G401 (cell line): ENCODE results near the gene WBP1L. TPM values are rescaled to one million over a fixed set of nuclear protein-coding genes. Genes with fewer than 3 reads are reported as not detected.

Source experiments
- DNase-seq: peaks from one replicate; pipeline ENCODE4 v3.0.0-alpha.2; 2015; ENCODE audit warnings: low spot score
- in situ Hi-C: cut with HindIII; loops from 2 replicates; pipeline ENCODE4 v1.10.0; 2016; ENCODE audit warnings: low sequenced_read_pairs, mixed read lengths
- total RNA-seq: library from RNA; depleted of rRNA; stranded (reverse); fragments of >200 nt; shearing (Covaris generic); gene quantifications from 2 replicates; pipeline ENCODE4 v1.2.3, GENCODE V29; 2014

WBP1L gene
- total RNA-seq, 1 experiment from 2014 or later, result 13.6 TPM

- in situ Hi-C loops, result no loop called here
- no peak for DNase-seq
These were observed 31.6 kb downstream of the WBP1L start for GRCh38 chr10:102775201-102775934.

DNA sequence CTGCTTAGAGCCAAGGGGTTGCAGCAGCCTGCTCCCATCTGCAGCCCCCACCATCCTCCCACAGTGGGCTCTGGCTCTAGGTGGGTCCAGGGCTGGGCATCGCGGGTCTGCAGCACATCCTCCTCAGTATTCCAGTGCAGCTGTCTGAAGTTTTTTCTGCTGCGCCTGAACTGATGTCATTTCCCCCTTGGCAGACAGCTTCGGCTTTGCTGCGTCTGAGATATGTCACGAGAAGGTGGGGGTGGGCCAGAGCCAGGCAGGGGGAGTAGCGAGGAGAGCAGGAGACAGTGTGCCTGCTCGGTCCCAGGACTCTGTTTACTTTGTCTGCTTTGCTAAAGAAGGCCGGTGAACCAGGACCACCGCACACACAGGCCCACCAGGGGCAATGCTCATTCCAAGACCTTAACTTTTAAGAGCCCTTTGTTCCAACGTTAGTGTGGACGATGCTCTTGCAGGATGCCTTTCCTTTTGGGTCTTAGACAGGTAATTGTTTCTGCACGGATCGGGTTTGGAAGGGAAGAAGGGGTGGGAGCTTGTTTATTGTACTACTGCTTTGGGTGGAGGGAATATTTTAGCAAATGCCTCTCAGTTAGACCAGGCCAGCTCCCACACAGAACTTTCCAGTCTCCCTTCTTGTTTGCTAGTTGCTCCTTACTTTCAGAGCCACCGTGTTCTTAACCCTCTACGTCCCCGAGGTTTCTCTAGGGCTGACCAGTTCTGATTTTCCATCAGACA lies 32.4 kb downstream of the WBP1L start:
- in situ Hi-C loops, result no loop called here
- DNase-seq, result no peak

- in situ Hi-C loops, result no loop called here
- DNase-seq, result peak; percentile 48
These were observed 33.2 kb downstream of the WBP1L start for GRCh38 chr10:102776779-102777456.

DNA sequence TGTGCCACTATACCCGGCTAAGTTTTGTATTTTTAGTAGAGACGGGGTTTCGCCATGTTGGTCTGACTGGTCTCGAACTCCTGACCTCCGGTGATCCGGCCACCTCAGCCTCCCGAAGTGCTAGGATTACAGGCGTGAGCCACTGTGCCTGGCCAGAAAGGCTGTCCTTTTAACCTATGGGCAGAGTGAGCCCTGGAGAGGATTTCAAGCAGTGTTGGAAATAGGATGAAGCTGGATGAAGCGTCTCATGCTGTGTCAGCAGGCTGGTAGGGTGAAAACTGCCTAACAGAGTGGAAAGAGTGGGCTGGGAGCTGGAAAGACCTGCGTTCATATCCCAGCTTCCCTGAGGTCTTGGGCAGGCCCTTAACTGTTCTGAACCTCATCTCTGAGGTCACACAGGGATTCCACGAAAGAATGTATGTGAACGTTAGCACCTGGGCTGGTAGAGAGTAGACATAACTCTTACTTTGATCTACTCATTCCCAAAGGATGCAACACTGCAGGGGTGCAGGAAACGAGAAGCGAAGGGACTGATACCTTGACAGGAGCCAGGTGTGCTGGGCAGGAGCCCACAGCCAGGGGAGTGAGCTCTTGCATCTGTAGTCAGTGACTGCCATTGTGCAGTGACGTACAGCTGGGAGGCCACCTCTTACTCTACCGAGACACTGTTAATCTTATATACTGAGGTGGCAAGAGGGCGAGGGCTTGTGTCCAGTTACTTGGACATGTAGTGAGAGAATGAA lies 34.1 kb downstream of the WBP1L start:
- no peak for DNase-seq
- in situ Hi-C loops, result no loop called here

GRCh38 chr10:102778781-102779180 lies 35.0 kb downstream of the WBP1L start:
- in situ Hi-C loops, result no loop called here
- DNase-seq, result no peak

- in situ Hi-C loops, result no loop called here
- no peak for DNase-seq
These were observed 36.2 kb downstream of the WBP1L start for GRCh38 chr10:102779680-102780526.

DNA sequence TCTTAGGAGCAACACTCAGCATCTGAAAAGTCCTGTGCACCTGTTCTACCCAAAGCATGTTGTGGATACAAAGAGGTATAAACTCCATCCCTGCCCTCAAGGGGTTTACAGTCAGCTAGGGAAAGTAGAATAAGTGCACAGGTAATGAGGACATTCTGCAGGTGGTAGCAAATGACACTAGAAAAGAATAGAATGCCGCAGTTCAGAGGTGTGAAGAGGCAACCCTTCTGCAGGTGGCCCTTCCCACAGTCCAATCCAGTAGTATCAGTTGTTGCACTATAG lies 36.7 kb downstream of the WBP1L start:
- no peak for DNase-seq
- in situ Hi-C loops, result no loop called here

DNA sequence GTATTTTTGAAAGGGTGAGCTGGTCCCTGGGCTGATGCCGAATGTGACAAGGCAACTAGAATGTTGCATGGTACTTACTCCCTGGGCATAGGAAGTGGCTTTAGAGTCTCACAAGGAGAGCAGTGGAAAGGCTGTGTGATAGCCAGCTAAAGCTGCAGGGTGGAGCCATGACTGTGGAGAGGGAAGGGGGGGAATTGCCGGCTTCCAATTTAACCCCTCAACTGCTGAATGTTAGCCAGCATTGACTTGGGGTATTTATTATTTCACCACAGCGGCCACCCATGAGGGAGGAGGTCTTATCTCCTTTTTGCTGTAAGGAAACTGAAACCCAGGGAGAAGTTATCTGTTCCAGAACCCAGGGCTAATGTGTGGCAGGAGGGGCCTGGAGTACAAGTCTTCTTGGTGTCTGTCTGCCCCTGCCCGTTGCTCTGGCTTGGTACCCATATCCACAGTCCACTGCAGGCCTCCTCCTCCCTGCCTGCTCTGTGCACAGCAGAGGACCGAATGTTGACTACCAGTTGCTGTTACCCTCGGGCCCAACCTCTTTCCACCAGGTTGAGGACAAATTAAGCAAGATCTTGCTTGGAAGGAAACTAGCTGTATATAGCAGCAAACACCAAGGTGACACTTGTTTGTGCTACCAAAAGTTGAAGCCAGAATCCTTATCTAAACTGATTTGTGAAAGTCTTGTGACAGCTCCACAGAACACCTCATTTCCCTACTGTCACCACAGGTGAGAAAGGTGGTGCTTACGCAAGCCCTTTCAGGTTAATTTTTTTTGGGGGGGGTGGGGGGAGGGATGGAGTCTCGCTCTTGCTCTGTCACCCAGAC lies 37.6 kb downstream of the WBP1L start:
- in situ Hi-C loops, result no loop called here
- DNase-seq, result no peak

DNA sequence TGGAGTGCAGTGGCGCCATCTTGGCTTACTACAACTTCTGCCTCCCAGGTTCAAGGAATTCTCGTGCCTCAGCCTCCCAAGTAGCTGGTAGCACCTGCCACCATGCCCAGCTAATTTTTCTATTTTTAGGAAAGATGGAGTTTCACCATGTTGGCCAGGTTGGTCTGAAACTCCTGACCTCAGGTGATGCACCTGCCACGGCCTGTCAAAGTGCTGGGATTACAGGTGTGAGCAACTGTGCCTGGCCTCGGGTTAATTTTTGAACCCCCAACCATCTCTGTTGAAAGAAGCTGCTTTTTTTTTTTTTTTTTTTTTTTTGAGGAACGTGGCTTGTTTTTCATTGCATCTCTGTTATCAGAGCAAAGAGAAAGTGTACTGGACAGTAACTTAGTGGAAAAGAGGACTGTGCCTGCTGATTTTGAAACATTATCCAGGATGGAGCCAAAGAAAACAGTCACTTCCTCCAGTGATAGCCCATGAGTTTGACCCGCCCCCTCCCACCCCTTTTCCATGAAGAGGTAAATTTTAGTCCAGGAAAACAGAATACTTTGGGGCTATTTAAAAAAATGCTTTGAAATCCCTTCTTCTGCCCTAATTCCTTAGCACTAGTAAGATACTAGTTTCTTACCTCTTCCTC lies 38.3 kb downstream of the WBP1L start:
- no peak for DNase-seq

DNA sequence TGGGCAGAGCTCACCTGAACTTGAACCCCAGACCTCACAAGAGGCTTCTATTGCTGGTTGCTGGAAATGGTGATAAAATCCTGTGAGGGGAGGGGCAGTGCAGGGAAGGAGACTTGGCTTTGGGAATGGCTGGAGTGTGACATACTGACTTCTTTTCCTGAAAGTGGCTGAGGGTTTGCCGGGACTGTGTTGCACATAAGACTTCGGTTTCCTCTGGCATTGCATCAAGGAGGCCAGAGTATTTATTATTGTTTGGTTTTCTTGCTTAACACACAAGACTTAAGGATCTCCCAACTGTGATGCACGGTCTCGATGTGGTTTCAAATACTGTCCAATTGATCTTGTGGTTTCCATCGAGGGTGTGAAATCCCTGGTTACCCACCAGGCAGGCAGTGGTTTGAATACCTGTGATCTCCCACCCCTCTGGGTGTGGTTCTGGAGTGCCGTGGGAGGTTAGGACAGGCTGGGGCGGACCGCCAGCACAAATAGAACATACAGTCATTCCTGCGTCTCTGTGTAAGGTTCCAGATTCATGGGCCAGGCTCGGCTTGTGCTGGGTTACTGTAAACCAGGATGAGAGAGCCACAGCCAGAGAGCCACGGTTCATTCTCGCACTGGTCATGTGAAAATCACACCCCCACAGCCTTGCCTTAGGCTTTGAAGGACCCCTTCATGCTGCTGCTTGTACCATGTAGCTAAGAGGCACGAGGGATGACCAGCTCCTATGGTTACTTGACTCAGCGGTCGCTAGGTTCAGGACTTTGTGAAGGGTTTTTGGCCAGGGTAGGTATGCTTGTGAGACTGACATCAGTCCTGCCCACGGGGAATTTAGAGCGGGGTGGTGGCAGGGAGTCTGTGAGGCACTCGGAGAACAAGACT lies 39.2 kb downstream of the WBP1L start:
- in situ Hi-C loops, result no loop called here
- DNase-seq, result no peak

More for the DNA sequence above, 38.3 kb downstream of the WBP1L start:
- in situ Hi-C loops, result no loop called here

DNA sequence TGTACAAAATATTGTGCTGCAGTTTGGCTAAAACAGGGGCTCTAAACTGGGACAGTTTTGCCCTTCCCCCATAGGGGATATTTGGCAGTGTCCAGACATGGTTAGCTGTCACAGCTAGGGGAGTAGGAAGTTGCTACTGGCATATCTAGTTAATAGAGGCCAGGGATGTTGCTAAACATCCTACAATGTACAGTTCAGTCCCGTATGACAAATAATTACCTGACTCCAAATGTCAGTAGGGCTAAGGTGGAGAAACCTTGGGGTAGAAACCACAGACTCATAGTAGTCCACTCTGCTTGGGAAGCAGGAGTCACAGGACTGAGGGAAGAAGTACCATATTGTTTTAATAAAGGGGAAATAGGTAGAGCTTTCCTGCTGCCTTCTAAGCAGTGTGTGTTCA lies 39.8 kb downstream of the WBP1L start:
- DNase-seq, result no peak
- in situ Hi-C loops, result no loop called here

DNA sequence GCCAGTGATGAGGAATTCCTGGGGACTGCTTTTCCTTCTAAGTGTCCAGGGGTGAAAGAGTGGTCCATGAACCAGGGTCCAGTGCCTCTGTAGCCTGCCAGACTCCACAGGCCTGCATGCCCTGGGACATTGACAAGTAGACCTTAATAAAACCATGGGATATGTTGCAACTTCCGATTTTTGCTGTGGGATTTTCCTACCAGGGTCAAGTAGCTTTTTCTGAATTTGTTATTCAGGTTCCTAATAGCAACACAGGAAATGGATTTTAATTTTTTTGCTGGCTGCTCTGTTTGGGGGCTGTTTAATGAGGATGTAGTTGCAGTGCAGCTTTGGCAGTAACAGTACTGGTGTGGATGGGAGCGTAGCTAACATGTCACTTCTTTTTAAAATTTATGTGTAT lies 42.1 kb downstream of the WBP1L start:
- DNase-seq, result no peak
- in situ Hi-C loops, result no loop called here

DNA sequence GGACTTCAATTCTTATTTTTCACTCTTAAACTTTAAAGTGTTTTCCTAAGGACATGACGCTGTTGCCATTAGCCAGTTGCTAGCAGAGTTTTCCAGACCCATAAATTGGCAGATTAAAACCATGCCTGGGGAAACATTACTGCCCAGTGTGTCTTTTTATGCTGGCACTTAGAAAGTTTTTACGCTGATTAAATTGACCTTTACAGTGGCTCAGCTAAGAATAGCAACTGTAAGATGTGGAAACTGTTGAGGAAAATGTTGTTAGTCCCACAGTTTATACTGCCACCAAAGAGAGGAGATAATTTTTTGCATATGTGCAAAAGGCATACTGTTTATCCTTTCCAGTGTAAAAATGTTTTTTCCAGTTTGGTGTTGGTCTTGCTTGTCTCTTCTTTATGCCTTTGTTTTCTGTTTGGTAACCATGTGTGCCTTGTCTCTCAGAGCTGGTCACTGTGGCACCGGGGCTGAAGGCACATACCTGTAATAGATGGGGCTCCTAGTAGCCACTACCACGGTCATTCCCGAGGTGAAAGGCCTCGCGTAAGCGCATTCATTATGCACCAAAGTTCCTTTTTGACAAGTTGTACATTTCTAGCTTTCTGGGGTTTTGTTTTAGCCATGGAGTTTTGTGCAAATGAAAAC lies 48.1 kb downstream of the WBP1L start:
- no peak for DNase-seq
- in situ Hi-C loops, result no loop called here

GRCh38 chr10:102795453-102796406 lies 52.0 kb downstream of the WBP1L start:
- in situ Hi-C loops, result no loop called here
- no peak for DNase-seq

- peak; percentile 40 for DNase-seq
- in situ Hi-C loops, result no loop called here
These were observed 52.8 kb downstream of the WBP1L start for GRCh38 chr10:102796407-102797176.
